HepG2 (cell line): Measurements from ENCODE around the gene EHBP1. TPM values are rescaled to one million over a fixed set of nuclear protein-coding genes. Genes with fewer than 3 reads are reported as not detected.

Experiments used
- ATAC-seq: fragments of 200-7000 bp; cut with Tn5 transposase; 3 replicates; pipeline ENCODE4 v1.9.1; 2020; ENCODE audit warnings: mild to moderate bottlenecking, moderate library complexity
- BruUV-seq: library from RNA; stranded (reverse); fragments of 400-500 nt; replicated peaks from 2 replicates; lab custom pipeline; 2021; lab: Mats Ljungman, UMichigan
- CTCF ChIA-PET: fragments of 300-600 bp; formaldehyde crosslinking; extraction: SDS; loops from one replicate; lab custom pipeline; 2021; ENCODE audit warnings: low total read pairs, inconsistent platforms, low intra/inter-chr PET ratio; lab: Yijun Ruan, JAX
- POLR2A ChIA-PET: fragments of 350-600 bp; sonication (Branson Sonifier 250); formaldehyde crosslinking; loops from one replicate; lab custom pipeline; 2020; ENCODE audit warnings: antibody characterized with exemption, inconsistent platforms; lab: Yijun Ruan, JAX
- DNase-seq: peaks from one replicate; pipeline ENCODE4 v3.0.0-alpha.2; 2015; ENCODE audit warnings: low spot score
- FAIRE-seq: peaks from 3 replicates; lab custom pipeline; 2011; peaks lifted over from hg19 to GRCh38; lab: Jason Lieb, UNC
- H2AFZ ChIP-seq: one replicate; pipeline ENCODE4 v1.6.1; 2011; ENCODE audit warnings: low read length, inconsistent platforms
- H3K27ac ChIP-seq: fragments of 300-600 bp; 3 replicates; pipeline ENCODE4 v1.8.0; 2011; ENCODE audit warnings: mixed run types, mild to moderate bottlenecking, mixed read lengths, low read length, inconsistent platforms; ENCODE audit not compliant: insufficient read depth; ENCODE audit errors: extremely low read length
- H3K27me3 ChIP-seq, 2 experiments: fragments of 200-600 bp in 1 of 2; 2 replicates in 1 of 2; 3 replicates in 1 of 2; pipeline versions ENCODE4 v1.6.0 to v1.8.0; 2011; ENCODE audit warnings: low read length in 2 of 2, mild to moderate bottlenecking in 2 of 2, moderate library complexity in 2 of 2, inconsistent platforms in 1 of 2; ENCODE audit not compliant: insufficient read depth in 2 of 2, control insufficient read depth in 1 of 2
- H3K36me3 ChIP-seq, 2 experiments: fragments of 200-600 bp in 1 of 2; replicated peaks in 1 of 2; 2 replicates in 1 of 2; 3 replicates in 1 of 2; pipeline versions ENCODE4 v1.5.1 to v1.8.0; 2011; ENCODE audit warnings: low read length in 2 of 2, inconsistent platforms in 1 of 2; ENCODE audit not compliant: insufficient read depth in 2 of 2, control insufficient read depth in 1 of 2
- H3K4me1 ChIP-seq: 2 replicates; pipeline ENCODE4 v1.5.1; 2012; ENCODE audit warnings: low read length, inconsistent platforms; ENCODE audit not compliant: insufficient read depth
- H3K4me2 ChIP-seq: 2 replicates; pipeline ENCODE4 v1.6.0; 2011; ENCODE audit warnings: low read depth, low read length, inconsistent platforms
- H3K4me3 ChIP-seq, 3 experiments: fragments of 200-600 bp in 1 of 3; sonication (generic), shearing (Covaris generic) in 1 of 3; replicated peaks in 1 of 3; 2 replicates each; pipeline ENCODE4 v1.5.1; 2011 to 2016; ENCODE audit warnings: low read length in 3 of 3, inconsistent platforms in 2 of 3, low read depth in 2 of 3, mild to moderate bottlenecking in 2 of 3, control low read depth in 1 of 3, mixed read lengths in 1 of 3; ENCODE audit not compliant: insufficient read depth in 1 of 3
- H3K79me2 ChIP-seq: one replicate; pipeline ENCODE4 v1.6.1; 2011; ENCODE audit warnings: low read length, inconsistent platforms; ENCODE audit not compliant: insufficient read depth
- H3K9ac ChIP-seq: 2 replicates; pipeline ENCODE4 v1.6.0; 2011; ENCODE audit warnings: mild to moderate bottlenecking, low read depth, low read length, inconsistent platforms; ENCODE audit not compliant: insufficient read depth
- H3K9me3 ChIP-seq: 2 replicates; pipeline ENCODE4 v1.5.1; 2012; ENCODE audit warnings: mild to moderate bottlenecking, low read length
- H4K20me1 ChIP-seq: 2 replicates; pipeline ENCODE4 v1.6.0; 2011; ENCODE audit warnings: inconsistent platforms, mild to moderate bottlenecking, low read length, moderate library complexity; ENCODE audit not compliant: insufficient read depth
- AGO2 ChIP-seq: fragments of 200-400 bp; formaldehyde crosslinking; optimal IDR thresholded peaks from 2 replicates; pipeline ENCODE3; 2017; ENCODE audit warnings: mild to moderate bottlenecking, low read depth, low read length, moderate library complexity
- BATF2 ChIP-seq: sonication (generic); formaldehyde crosslinking; IDR thresholded peaks from 2 replicates; pipeline ENCODE4 v1.8.0; 2022; ENCODE audit warnings: mild to moderate bottlenecking, missing genetic modification reagents, moderate library complexity
- CCAR2 ChIP-seq: fragments of 200-400 bp; formaldehyde crosslinking; optimal IDR thresholded peaks from 2 replicates; pipeline ENCODE3; 2018; ENCODE audit warnings: low read depth, mild to moderate bottlenecking, low read length, moderate library complexity
- GPBP1L1 ChIP-seq: sonication (generic); formaldehyde crosslinking; IDR thresholded peaks from 2 replicates; pipeline ENCODE4 v1.5.0; 2020; ENCODE audit warnings: mild to moderate bottlenecking, missing genetic modification reagents
- KLF13 ChIP-seq: sonication (generic); formaldehyde crosslinking; IDR thresholded peaks from 2 replicates; pipeline ENCODE4 v1.4.0; 2020; ENCODE audit warnings: mild to moderate bottlenecking, missing genetic modification reagents
- MXD4 ChIP-seq: IDR thresholded peaks from 2 replicates; pipeline ENCODE4 v1.6.1; 2016; ENCODE audit warnings: mild to moderate bottlenecking, missing biosample characterization, missing genetic modification reagents
- PAF1 ChIP-seq: IDR thresholded peaks from 2 replicates; pipeline ENCODE4 v1.6.1; 2016; ENCODE audit warnings: missing genetic modification reagents, missing compliant biosample characterization
- POLR2AphosphoS5 ChIP-seq: IDR thresholded peaks from 2 replicates; pipeline ENCODE4 v1.6.1; 2012; ENCODE audit warnings: low read depth, low read length
- RBM22 ChIP-seq: fragments of 200-400 bp; formaldehyde crosslinking; optimal IDR thresholded peaks from 2 replicates; pipeline ENCODE3; 2017; ENCODE audit warnings: mild to moderate bottlenecking, low read length, moderate library complexity
- ZBTB33 ChIP-seq: sonication (generic); formaldehyde crosslinking; IDR thresholded peaks from 2 replicates; pipeline ENCODE4 v1.4.0; 2020; ENCODE audit warnings: missing genetic modification reagents
- ZNF225 ChIP-seq: sonication (generic); formaldehyde crosslinking; IDR thresholded peaks from 2 replicates; pipeline ENCODE4 v1.4.0; 2020; ENCODE audit warnings: mild to moderate bottlenecking, missing genetic modification reagents
- ZNF274 ChIP-seq: sonication (generic); formaldehyde crosslinking; IDR thresholded peaks from 2 replicates; pipeline ENCODE4 v1.5.1; 2020; ENCODE audit warnings: mild to moderate bottlenecking, missing genetic modification reagents
- ZNF441 ChIP-seq: sonication (generic); formaldehyde crosslinking; IDR thresholded peaks from 2 replicates; pipeline ENCODE4 v1.7.0; 2021; ENCODE audit warnings: missing genetic modification reagents, borderline replicate concordance
- ZNF629 ChIP-seq: sonication (generic); formaldehyde crosslinking; conservative IDR thresholded peaks from 2 replicates; pipeline ENCODE4 v1.5.0; 2020; ENCODE audit warnings: missing genetic modification reagents
- ZNF7 ChIP-seq: IDR thresholded peaks from 2 replicates; pipeline ENCODE4 v1.6.1; 2016; ENCODE audit warnings: missing biosample characterization, missing genetic modification reagents
- WGBS: methylation state at CpG from one replicate; pipeline ENCODE4 v1.1.6; 2017; ENCODE audit warnings: low lambda C conversion rate; 5-methylcytosine and 5-hydroxymethylcytosine counted together
- in situ Hi-C: cut with HindIII; loops from 2 replicates; pipeline ENCODE4 v1.10.0; 2017; ENCODE audit warnings: low pct_unique_long_range_greater_than_20kb; ENCODE audit not compliant: extremely low pct_ligation_motif_present
- intact Hi-C: fragments of 100-400 bp; cut with micrococcal nuclease; formaldehyde crosslinking; loops from one replicate; pipeline ENCODE4 v1.10.0; 2022; ENCODE audit not compliant: unreplicated experiment
- polyA plus RNA-seq, 8 experiments: library from polyadenylated mRNA; depleted of rRNA in 3 of 8; stranded (reverse) in 7 of 8; unstranded in 1 of 8; fragments of >200 nt; fragmentation: Illumina TruSeq in 4 of 8; extraction: Trizol in 4 of 8; gene quantifications; 2 replicates each; pipeline versions ENCODE4 v1.2.1 to v1.2.3, GENCODE V29; 2011 to 2016; ENCODE audit warnings: low read depth in 4 of 8, missing spikeins in 1 of 8, mixed read lengths in 1 of 8; ENCODE audit not compliant: insufficient read depth in 1 of 8
- total RNA-seq, 5 experiments: library from RNA; depleted of rRNA; stranded (reverse); fragments of >200 nt; fragmentation: Illumina TruSeq; extraction: Trizol; gene quantifications; 2 replicates each; pipeline ENCODE4 v1.2.3, GENCODE V29; 2016; ENCODE audit warnings: low read depth in 1 of 5
- TF ChIP-seq, protein P1 (sequence below): sonication (generic); formaldehyde crosslinking; IDR thresholded peaks from 2 replicates; pipeline ENCODE4 v1.4.0; 2020; ENCODE audit warnings: missing genetic modification reagents, mild to moderate bottlenecking, borderline replicate concordance
- TF ChIP-seq, protein P2 (sequence below): sonication (generic); formaldehyde crosslinking; IDR thresholded peaks from 2 replicates; pipeline ENCODE4 v1.4.0; 2020; ENCODE audit warnings: mild to moderate bottlenecking, low read depth, missing genetic modification reagents

Gene EHBP1
- total and polyA plus RNA-seq, 2 of the 13 experiments (the other 11 are each of a cell fraction or from before 2014, with no cell fraction given): 93.5 to 146 TPM

DNA sequence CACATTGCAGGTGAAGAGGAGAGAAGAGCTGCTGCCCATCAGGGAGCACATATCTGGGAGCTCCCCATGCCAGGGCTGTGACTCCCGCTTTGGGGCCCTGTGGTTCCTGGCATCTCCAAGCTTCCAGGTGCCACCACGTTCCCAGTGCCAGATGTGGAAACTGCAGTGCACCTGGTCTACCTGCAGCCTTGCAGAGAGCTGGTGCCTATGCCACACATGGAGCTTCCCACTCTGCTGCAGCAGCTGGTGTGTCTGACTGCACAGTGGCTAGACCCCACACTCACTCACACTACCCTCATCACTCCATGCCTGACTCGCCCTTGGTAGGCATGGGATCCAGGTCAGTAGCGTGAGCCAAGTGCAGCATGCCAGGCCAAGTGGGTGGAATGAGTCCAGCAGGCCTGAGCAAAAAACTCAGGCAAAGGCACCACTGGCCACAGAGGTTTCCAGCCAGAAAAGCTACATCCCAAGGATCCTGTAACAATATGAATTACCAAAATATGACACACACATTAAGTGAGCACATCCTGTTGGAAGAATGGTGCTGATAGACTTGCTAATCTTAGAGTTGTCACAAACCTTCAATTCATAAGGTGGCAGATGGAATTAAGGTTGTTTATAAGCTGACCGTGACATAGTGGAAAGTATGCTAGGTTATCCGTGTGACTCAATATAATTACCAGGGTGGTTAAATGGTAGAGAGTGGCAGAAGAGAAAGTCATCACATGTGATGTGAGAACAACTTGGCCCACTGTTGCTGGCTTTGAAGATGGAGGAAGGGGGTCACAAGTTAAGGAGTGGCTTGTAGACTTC, 150.9 kb downstream of the EHBP1 start:
- Histone ChIP-seq H3K4me3 (no peak overlapping the region), H2AFZ (no peak overlapping the region), H3K9me3 (no peaks in the 10 kb centered on the region), H3K4me1 (no peaks in the 10 kb centered on the region), H4K20me1 (no peaks in the 10 kb centered on the region; the same call in 1 of the 2 replicates), H3K79me2 (no peaks in the 10 kb centered on the region), H3K4me2 (no peak overlapping the region), H3K27ac (no peak overlapping the region), H3K27me3 (no peaks in the 10 kb centered on the region), H3K36me3 (peaks cover 29 to 75% of the 10 kb centered on the region in 2 experiments), H3K9ac (no peak overlapping the region)
- intact Hi-C loops: no loop called here
- POLR2A ChIA-PET: no interaction called here
- in situ Hi-C loops: no loop called here
- DNase-seq (no peak), FAIRE-seq (no peak), ATAC-seq (peak; percentile 48)
- WGBS: over 99% methylated on average over 4 of the region's 6 CpGs
- CTCF ChIA-PET: no interaction called here
- BruUV-seq: no TSS peak
- TF ChIP-seq, protein P1, sequence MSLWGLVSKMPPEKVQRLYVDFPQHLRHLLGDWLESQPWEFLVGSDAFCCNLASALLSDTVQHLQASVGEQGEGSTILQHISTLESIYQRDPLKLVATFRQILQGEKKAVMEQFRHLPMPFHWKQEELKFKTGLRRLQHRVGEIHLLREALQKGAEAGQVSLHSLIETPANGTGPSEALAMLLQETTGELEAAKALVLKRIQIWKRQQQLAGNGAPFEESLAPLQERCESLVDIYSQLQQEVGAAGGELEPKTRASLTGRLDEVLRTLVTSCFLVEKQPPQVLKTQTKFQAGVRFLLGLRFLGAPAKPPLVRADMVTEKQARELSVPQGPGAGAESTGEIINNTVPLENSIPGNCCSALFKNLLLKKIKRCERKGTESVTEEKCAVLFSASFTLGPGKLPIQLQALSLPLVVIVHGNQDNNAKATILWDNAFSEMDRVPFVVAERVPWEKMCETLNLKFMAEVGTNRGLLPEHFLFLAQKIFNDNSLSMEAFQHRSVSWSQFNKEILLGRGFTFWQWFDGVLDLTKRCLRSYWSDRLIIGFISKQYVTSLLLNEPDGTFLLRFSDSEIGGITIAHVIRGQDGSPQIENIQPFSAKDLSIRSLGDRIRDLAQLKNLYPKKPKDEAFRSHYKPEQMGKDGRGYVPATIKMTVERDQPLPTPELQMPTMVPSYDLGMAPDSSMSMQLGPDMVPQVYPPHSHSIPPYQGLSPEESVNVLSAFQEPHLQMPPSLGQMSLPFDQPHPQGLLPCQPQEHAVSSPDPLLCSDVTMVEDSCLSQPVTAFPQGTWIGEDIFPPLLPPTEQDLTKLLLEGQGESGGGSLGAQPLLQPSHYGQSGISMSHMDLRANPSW (CRISPR knock-in tag): no peak
- TF ChIP-seq MXD4 (CRISPR knock-in tag) (no peak), GPBP1L1 (no peak), CCAR2 (no peak), KLF13 (no peak), BATF2 (no peak), AGO2 (peak; percentile 66), ZNF225 (0 out of 2 replicates have a peak, but pooled peaks have one; percentile 54), PAF1 (CRISPR knock-in tag) (no peak; the same call in 1 of the 2 replicates), ZNF441 (CRISPR knock-in tag) (no peak), POLR2AphosphoS5 (peak; percentile 31; the same call in 1 of the 2 replicates), ZNF7 (CRISPR knock-in tag) (no peak), ZNF629 (CRISPR knock-in tag) (no peak), ZBTB33 (CRISPR knock-in tag) (no peak), RBM22 (peak; percentile 97), ZNF274 (no peak)
- TF ChIP-seq, protein P2, sequence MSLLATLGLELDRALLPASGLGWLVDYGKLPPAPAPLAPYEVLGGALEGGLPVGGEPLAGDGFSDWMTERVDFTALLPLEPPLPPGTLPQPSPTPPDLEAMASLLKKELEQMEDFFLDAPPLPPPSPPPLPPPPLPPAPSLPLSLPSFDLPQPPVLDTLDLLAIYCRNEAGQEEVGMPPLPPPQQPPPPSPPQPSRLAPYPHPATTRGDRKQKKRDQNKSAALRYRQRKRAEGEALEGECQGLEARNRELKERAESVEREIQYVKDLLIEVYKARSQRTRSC (CRISPR knock-in tag): no peak
